ELF-1 (cell line): ENCODE results near the gene TUBB.

Experiments
- DNase-seq: peaks from one replicate; pipeline ENCODE4 v3.0.0-alpha.2; 2016; ENCODE audit warnings: low read depth, low spot score

TUBB gene

GRCh38 chr6:30719791-30720737, at the start of gene TUBB:
TSS of gene TUBB (plus strand) at chr6:30720352. CDS start at chr6:30720507, 155 bp downstream.
- peak; percentile 98 for DNase-seq

- DNase-seq, result peak; percentile 33
Measured at GRCh38 chr6:30670760-30671527, 49.2 kb upstream of the TUBB start.

DNA sequence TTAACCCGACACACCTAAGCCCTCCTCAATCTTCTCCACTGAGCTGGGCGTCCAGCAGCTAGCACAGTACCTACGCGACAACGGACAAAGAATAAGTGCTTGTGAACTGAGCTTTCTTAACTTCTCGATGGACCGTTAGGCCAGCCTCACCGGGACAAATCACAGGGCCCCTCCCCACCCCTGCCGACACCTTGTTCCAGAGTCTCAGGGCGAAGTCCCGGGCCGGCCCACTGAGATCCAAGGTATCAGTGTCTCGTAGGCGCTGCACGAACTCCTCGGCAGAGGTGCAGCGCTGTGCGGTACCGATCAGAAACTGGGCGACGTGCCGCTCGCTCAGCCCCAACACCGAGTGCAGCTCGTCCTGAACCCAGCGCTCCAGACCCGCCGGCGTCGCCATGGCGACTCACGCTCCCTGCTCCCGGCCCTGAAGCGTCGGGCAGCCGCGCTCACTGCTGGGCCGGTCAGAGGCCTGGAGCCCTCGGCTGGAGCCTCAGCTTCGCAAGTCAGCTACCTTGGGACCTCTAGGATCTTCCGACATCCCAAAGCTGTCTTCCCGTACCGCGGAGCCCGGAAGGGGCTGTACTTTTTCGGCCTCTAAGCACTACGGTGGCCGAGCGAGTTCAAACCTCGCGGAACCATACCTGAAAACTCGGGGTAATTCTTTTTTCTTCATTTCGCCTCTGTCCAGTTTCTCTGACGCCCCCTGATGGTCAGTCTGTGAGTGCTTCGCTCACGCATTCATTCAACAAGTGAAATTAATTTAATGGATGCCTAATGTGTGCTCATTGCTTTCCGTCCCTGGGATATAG, 47.5 kb upstream of the TUBB start, which contains the start of gene DHX16:
Gene DHX16, minus strand, starts transcription at position 562 of the 809 bp plus-strand sequence. Its CDS starts 165 bp downstream, at position 397.
- peak; percentile 97 for DNase-seq

DNA sequence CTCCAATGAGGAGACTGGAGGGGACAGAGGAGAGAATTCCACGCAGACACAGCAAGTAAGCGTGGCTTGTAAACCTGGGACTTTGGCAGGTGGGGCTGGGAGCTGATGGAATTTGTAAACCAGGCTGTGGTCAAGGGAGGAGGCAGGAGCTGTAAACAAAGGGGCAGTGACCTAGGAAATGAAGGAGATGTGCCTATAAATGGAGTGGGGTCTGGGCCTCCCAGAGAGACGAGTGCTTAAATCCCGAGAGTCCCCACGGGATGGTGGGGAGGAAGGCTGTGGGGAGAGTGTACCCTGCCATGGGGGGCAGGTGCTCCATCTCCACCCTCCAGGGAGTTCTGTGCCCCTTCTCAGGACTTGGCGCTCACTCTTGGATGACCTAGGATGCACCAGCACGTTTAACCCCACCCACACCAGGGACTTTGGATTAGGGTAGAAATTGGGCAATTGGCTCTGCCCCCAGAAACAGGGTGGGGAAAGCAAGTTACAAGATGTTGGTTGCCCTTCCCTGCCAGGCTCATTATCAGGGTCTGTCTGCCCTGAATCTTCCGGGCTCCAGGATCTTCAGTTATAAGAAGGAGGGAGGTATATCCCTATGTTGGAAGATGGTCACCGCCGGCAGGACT, 43.4 kb upstream of the TUBB start:
- DNase-seq, result no peak

DNA sequence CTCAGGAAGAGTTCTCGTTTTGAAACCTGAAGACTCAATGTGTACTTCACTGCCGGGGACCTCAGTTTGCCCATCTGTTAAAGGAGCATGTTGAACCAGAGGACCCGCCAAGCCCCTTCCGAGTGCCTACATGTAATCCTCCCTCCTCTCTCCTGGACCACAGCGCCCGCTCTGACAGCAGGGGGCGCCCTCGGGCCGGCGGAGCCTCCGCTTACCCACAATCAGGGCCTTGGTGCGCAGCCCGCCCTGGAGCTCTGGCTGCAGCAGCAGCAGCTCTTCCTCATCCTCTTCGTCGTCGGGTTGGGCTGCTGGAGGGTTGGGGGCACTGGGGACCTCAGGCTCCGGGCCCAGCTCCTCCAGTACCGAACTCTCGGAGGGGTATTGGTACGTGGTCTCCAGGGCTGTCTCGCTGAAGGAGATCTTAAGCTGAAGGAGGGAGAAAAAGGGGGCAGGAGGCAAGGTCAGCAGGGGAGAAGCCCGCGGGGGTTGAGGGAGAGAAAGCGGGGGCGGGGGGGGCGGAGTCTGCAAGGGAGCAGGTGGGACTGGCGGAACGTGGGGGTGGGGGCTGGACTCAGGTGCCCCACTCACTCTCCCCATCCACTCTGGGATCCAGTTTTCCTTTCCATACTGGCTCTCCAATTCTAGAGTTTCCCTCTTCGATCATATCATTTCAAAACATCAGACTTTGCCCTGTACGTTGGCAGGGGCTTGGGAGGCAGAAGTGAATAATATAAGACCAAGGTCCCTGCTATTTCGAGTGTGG, 41.0 kb upstream of the TUBB start:
- DNase-seq, result peak; percentile 96

- DNase-seq, result no peak
Measured at GRCh38 chr6:30679765-30680535, 40.2 kb upstream of the TUBB start.

DNA sequence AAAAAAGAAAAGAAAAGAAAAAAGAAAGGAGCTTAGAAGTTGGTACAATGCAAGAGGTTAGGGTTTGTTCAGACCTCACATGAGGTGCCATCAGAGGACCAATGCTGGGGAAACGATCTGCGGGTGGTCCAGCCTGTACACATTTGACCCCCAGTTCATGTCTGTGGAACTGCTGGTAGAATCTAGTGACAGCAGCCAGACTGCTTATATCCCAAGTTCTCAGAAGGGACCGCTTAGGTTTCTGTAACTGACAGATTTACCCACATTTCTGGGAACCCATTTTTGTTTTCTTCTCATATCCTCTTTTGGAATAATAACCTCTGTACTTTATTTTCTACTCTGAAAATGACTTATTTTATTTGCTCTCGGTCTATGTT, 38.4 kb upstream of the TUBB start:
- DNase-seq, result no peak

DNA sequence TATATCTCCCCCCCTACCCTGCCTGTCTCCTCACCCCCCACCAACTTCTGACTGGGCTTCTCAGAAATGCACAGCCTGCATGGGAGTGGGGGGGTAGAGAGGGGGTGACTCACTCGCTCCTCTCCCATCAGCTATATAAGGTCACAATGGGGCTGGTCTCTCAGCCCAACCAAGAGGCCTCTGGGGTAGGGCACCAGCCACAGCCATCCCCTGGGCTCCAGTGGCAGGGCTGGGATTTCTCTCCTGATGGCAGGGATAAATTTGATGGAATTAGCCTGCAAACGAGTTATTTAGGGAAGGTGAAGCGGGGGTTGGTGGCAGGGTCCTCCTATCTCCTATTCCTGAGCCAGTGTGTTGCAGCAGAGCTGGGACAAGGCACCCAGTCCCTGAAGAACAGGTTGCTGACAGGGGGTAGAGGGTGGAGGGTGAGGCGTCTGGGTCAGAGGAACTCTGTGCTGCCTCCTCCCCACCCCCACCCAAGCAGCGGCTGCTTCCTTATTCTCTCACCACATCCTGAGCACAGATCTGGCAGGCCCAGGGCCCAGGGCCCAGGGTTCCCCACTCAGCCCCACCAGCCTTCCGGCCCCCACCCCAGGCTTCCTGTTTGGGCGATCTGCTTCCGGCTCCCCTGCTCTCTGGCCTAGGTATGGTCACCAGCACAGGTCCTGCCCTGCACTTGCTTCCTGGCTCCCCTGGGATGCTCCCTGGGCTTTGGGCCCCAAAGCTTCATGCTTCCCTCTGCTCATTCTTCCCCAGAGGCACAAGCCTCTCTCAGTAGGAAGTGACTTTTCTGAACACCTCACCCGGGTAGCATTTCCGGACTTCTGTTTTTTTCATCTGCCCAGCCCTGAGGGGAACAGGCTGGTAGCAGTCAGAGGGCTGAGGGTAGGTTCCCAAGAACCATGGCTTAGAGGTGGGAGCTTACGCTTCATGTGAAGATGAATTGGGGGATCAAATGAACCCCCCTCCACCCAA, 37.7 kb upstream of the TUBB start:
- peak; percentile 87 for DNase-seq

DNA sequence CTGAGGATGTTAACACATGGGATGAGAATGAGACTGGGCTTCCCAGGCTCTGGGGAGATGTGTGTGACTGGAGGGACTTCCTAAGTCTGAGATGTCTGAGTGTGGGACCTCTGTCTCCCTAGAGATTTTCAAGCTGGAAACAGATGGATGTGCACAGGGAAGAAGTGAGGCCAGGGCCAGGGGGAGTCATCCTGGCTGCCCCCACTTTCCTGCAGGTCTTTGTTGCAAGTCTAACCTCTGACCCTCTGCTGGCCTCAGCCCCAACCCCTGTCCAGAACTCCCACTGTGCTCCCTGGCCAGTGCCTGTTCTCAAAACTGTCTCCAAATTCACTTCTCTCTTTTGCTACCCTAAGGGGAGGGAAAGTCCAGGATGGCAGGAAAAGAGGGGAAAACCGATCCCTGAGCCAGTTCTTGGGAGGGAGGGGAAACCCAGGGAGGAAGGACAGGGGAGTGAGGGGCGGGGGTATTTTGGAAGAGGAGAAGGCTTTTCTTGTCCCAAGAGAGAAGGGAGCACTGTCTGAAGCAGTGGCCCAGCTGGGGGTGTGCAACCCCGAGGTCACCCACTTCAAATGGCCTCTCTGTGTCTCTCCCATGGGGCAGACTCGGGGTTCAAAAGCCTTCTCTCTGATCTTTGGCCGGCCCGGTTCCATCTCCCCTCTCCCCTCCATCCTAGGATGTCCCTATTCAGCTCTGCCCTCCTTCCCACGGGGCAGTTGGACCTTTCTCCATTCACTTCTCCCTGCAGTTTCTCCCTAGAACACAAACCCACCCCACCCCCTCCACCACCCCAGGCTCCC, 36.8 kb upstream of the TUBB start:
- no peak for DNase-seq

- no peak for DNase-seq
Measured at GRCh38 chr6:30683980-30684338, 36.2 kb upstream of the TUBB start.

DNA sequence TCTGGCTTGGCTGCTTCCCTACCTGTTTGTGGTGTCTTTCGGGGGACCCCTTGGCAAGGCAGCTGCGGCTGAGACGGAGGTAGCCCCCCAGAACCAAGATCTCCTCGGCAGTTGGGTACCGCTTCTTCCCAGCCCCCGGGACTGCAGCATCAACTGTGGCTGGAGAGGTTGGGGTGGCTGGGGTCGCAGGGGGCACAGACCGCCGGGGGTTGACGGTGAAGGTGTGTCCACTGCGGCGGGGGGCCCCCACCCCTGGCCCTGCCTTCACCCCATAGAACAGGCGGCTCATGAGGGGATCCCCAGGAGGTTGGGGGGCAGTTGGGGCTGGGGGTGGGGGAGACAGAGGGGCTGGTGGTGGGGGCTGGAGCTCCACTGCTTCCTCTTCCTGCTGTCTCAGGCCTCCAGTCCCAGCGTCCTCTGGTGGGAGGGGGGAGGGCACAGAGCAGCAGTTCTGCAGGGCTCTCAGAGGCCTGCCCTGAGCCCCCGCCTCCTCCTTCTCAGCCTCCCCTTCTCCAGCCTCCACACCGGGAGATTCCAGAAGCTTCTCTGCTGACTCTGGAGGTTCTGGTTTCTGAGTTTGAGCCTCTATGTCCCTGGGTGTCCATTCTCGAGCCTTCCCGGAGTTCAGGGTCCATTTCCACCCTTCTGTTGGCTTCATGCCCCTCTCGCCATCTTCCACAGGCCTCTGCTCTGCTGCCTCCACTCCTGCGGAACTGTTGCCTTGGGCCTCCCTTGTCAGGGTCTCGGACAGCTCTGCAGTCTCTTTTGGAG, 35.6 kb upstream of the TUBB start:
- no peak for DNase-seq

GRCh38 chr6:30685157-30686008, 34.8 kb upstream of the TUBB start:
- peak; percentile 32 for DNase-seq

GRCh38 chr6:30686009-30686907, 33.9 kb upstream of the TUBB start, which contains the start of gene PPP1R18:
TSS of gene PPP1R18 (minus strand) at chr6:30686645. CDS start at chr6:30686018, 627 bp downstream.
- DNase-seq, result peak; percentile 49

DNA sequence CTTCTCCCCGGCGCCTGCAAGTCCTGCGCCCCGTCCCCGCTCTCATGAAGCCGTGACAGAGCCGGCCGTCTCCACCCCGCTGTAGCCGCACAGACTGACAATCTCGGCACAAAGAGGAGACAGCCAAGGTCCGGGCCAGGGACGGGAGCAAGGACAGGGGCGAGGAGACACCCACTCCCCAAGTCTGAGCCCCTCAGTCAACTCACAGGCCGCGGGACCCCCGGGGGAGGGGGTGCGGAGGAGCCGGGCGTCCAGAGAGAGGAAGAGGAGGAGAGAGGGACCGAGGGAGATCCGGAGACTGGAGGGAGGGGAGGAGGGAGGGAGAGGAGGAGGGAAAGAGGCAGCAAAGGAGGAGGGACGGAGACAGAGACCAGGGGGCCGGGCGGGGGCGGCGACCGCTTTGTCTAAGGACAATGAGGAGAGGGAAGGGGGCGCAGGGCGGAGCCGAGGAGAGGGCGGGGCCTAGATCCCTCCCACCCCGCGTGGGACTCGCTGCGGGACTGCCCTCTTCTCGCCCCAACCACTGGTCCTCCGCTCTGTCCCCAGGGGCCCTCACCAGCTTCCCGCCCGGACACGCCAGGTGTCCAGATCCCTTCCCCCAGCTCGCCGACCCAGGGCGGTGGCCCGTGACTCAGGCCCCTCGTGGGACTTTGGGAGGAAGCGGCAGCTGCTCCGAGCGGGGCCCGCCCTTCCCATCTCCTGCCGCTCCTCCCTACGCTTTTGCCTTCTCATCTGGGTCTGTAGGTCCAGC, 33.1 kb upstream of the TUBB start:
- peak; percentile 90 for DNase-seq
